Esophagus squamous epithelium (tissue), 5 donors: ENCODE measurements around the gene RPUSD3. TPM values are rescaled to one million over a fixed set of nuclear protein-coding genes. Genes with fewer than 3 reads are reported as not detected.

Experiments
- DNase-seq: peaks from one replicate; lab custom pipeline; 2025; lab: John Stamatoyannopoulos, UW
- H3K27ac ChIP-seq, 4 donors: fragments of 200-600 bp; sonication (generic); one replicate each; pipeline ENCODE4 v1.5.1; 2016 to 2019; ENCODE audit warnings: mild to moderate bottlenecking in 1 of 4
- H3K27me3 ChIP-seq, 4 donors: fragments of 200-600 bp; sonication (generic); 1 replicate in 3 of 4; 2 replicates in 1 of 4; pipeline versions ENCODE4 v1.5.1 to v1.6.0; 2017 to 2021; ENCODE audit warnings: antibody characterized with exemption in 1 of 4
- H3K36me3 ChIP-seq, 3 donors: fragments of 200-600 bp; sonication (generic); one replicate each; pipeline ENCODE4 v1.5.1; 2016 to 2019
- H3K4me1 ChIP-seq, 3 donors: fragments of 200-600 bp; sonication (generic); one replicate each; pipeline ENCODE4 v1.5.1; 2017 to 2019
- H3K4me3 ChIP-seq, 4 donors: fragments of 200-600 bp; sonication (generic); 1 replicate in 3 of 4; 2 replicates in 1 of 4; pipeline ENCODE4 v1.5.1; 2016 to 2019; ENCODE audit warnings: mild to moderate bottlenecking in 2 of 4, moderate library complexity in 1 of 4
- H3K9me3 ChIP-seq, 3 donors: fragments of 200-600 bp; sonication (generic); one replicate each; pipeline ENCODE4 v1.5.1; 2016 to 2019
- CTCF ChIP-seq, 6 experiments: fragments of 450-650 bp in 4 of 6; fragments of 200-600 bp in 2 of 6; sonication (generic) in 2 of 6; IDR thresholded peaks; one replicate each; pipeline ENCODE4 v1.5.1; 2016 to 2019; ENCODE audit warnings: antibody characterized with exemption in 6 of 6, mild to moderate bottlenecking in 4 of 6, moderate library complexity in 4 of 6
- POLR2A ChIP-seq, 4 donors: fragments of 450-650 bp; IDR thresholded peaks; one replicate each; pipeline ENCODE4 v1.6.1; 2017; ENCODE audit warnings: antibody characterized with exemption in 4 of 4, mild to moderate bottlenecking in 4 of 4, moderate library complexity in 3 of 4
- WGBS, 2 donors: methylation state at CpG; one replicate each; pipeline ENCODE4 v1.1.5; 2018; 5-methylcytosine and 5-hydroxymethylcytosine counted together
- intact Hi-C: fragments of 100-400 bp; cut with DNase I; formaldehyde crosslinking; loops from one replicate; pipeline ENCODE4 v1.15.0; 2022
- total RNA-seq, 4 donors: library from RNA; depleted of rRNA; stranded (reverse); fragments of >200 nt; gene quantifications; one replicate each; pipeline ENCODE4 v1.1.0, GENCODE V29; 2016
- donor health status: DM: yes; HTN: yes; CAD: no.

RPUSD3 gene
- total RNA-seq, 4 donors from 2014 or later = 34.7 to 46.4 (median 41.4) TPM

- Histone ChIP-seq H3K9me3 (no peaks in the 10 kb centered on the region), H3K4me3 (peak overlapping the region in 1 of 4 donors; percentile 93), H3K27me3 (no peaks in the 10 kb centered on the region), H3K36me3 (peaks cover 9 to 69% (median 24%) of the 10 kb centered on the region in 3 donors), H3K27ac (no peak overlapping the region), H3K4me1 (peaks cover 17 to 54% (median 26%) of the 10 kb centered on the region in 3 donors)
- TF ChIP-seq POLR2A (IDR thresholded peaks at IDR 0.05) (no peak), CTCF (IDR thresholded peaks at IDR 0.05) (no peak)
- DNase-seq = no peak
- 89 to 92% methylated on average over 11 of the region's 11 CpGs for WGBS, 2 donors
- intact Hi-C loops = no loop called here
Measured at GRCh38 chr3:9794400-9794799, 49.4 kb downstream of the RPUSD3 start.

GRCh38 chr3:9793161-9793781, 50.5 kb downstream of the RPUSD3 start:
- H3K9me3 ChIP-seq = no peaks in the 10 kb centered on the region
- H3K27ac ChIP-seq = peak overlapping the region; percentile 98 to 100 (median 98)
- H3K27me3 ChIP-seq = no peaks in the 10 kb centered on the region
- intact Hi-C loops = no loop called here
- peak overlapping the region; percentile 88 to 98 (median 93) for H3K4me3 ChIP-seq
- TF ChIP-seq CTCF (IDR thresholded peaks at IDR 0.05) (no peak), POLR2A (IDR thresholded peaks at IDR 0.05) (peak in 1 of 4 donors; percentile 59)
- DNase-seq = no peak
- 0 to 3% methylated on average over 6 to 9 of the region's 23 CpGs for WGBS, 2 donors
- peaks cover 17 to 54% (median 26%) of the 10 kb centered on the region in 3 donors for H3K4me1 ChIP-seq
- H3K36me3 ChIP-seq = peaks cover 9 to 69% (median 18%) of the 10 kb centered on the region in 3 donors

GRCh38 chr3:9792405-9793160, 51.2 kb downstream of the RPUSD3 start, which contains the start of the genes ARPC4 and TADA3:
ARPC4 (plus strand) TSS chr3:9793082; CDS start chr3:9793122, 40 bp downstream.
TADA3 (minus strand) TSS chr3:9792473; CDS start chr3:9791466, 1,007 bp downstream.
- peak; percentile 77 for DNase-seq
- no peaks in the 10 kb centered on the region for H3K27me3 ChIP-seq
- no peaks in the 10 kb centered on the region for H3K9me3 ChIP-seq
- intact Hi-C loops = no loop called here
- 0% methylated on average over 3 to 40 of the region's 65 CpGs for WGBS, 2 donors
- peak within 1 kb of the TSS; percentile 88 to 98 (median 93) for H3K4me3 ChIP-seq
- peak within 1 kb of the TSS; percentile 98 to 100 (median 98) for H3K27ac ChIP-seq
- TF ChIP-seq POLR2A (IDR thresholded peaks at IDR 0.05) (peak in 2 of 4 donors; percentile 58 to 77), CTCF (IDR thresholded peaks at IDR 0.05) (peak in 2 of 6 experiments; percentile 10 to 31)
- H3K4me1 ChIP-seq = peaks cover 17 to 54% (median 26%) of the 10 kb centered on the region in 3 donors
- H3K36me3 ChIP-seq = peaks cover 6 to 69% (median 12%) of the 10 kb centered on the region in 3 donors

- WGBS, 2 donors = 14 to 22% methylated on average over 8 to 10 of the region's 14 CpGs
- no peak for TF ChIP-seq CTCF (IDR thresholded peaks at IDR 0.05)
- TF ChIP-seq POLR2A (IDR thresholded peaks at IDR 0.05) = peak in 1 of 4 donors; percentile 64
- peaks cover 17 to 54% (median 26%) of the 10 kb centered on the region in 3 donors for H3K4me1 ChIP-seq
- peak overlapping the region; percentile 88 to 98 (median 93) for H3K4me3 ChIP-seq
- no peak for DNase-seq
- H3K9me3 ChIP-seq = no peaks in the 10 kb centered on the region
- peak overlapping the region; percentile 98 to 100 (median 98) for H3K27ac ChIP-seq
- peaks cover 0 to 69% (median 12%) of the 10 kb centered on the region in 3 donors for H3K36me3 ChIP-seq
- intact Hi-C loops = no loop called here
- no peaks in the 10 kb centered on the region for H3K27me3 ChIP-seq
Measured at GRCh38 chr3:9791790-9792404, 51.9 kb downstream of the RPUSD3 start.
